OCI-LY3 (cell line): ENCODE measurements around the gene KATNIP.

ENCODE experiments used
- H2AFZ ChIP-seq: fragments of 200-600, 300-600 bp; shearing (Covaris generic); 2 replicates; pipeline ENCODE4 v1.6.0; 2014; ENCODE audit warnings: antibody characterized with exemption, low read depth, low read length
- H3K27ac ChIP-seq: fragments of 200-600, 300-600 bp; sonication (generic); 2 replicates; pipeline ENCODE4 v1.5.1; 2014; ENCODE audit warnings: mild to moderate bottlenecking, low read length, moderate library complexity, mixed read lengths
- H3K27me3 ChIP-seq: fragments of 200-600, 300-600 bp; sonication (generic); 2 replicates; pipeline ENCODE4 v1.6.1; 2014; ENCODE audit warnings: low read depth, low read length, mixed read lengths
- H3K36me3 ChIP-seq: fragments of 200-600, 300-600 bp; sonication (generic); replicated peaks from 2 replicates; pipeline ENCODE3; 2014; ENCODE audit warnings: low read depth, low read length, mixed read lengths
- H3K4me1 ChIP-seq: fragments of 300-600, 200-600 bp; sonication (generic); 2 replicates; pipeline ENCODE4 v1.6.1; 2014; ENCODE audit warnings: low read length, mixed read lengths
- H3K4me2 ChIP-seq: fragments of 200-600, 300-600 bp; sonication (generic); 2 replicates; pipeline ENCODE4 v1.6.1; 2014; ENCODE audit warnings: low read length, mixed read lengths
- H3K4me3 ChIP-seq: fragments of 300-600, 200-600 bp; sonication (generic); 2 replicates; pipeline ENCODE4 v1.5.1; 2014; ENCODE audit warnings: antibody characterized with exemption, mild to moderate bottlenecking, low read length, moderate library complexity
- H3K79me2 ChIP-seq: fragments of 300-600, 200-600 bp; shearing (Covaris generic); 2 replicates; pipeline ENCODE4 v1.6.1; 2014; ENCODE audit warnings: mild to moderate bottlenecking, low read length, mixed read lengths
- H3K9ac ChIP-seq: fragments of 300-600, 200-600 bp; shearing (Covaris generic); 2 replicates; pipeline ENCODE4 v1.6.0; 2014; ENCODE audit warnings: mild to moderate bottlenecking, low read length, moderate library complexity
- H3K9me3 ChIP-seq: fragments of 200-600, 300-600 bp; shearing (Covaris generic); 2 replicates; pipeline ENCODE4 v1.6.1; 2014; ENCODE audit warnings: low read length, mixed read lengths; ENCODE audit not compliant: insufficient read depth
- H4K20me1 ChIP-seq: fragments of 200-600, 300-600 bp; sonication (generic); 2 replicates; pipeline ENCODE4 v1.6.1; 2016; ENCODE audit warnings: low read length, mixed read lengths; ENCODE audit not compliant: insufficient read depth
- EZH2phosphoT487 ChIP-seq: fragments of 200-600 bp; shearing (Covaris generic); IDR thresholded peaks from 2 replicates; pipeline ENCODE4 v1.6.1; 2018; ENCODE audit warnings: antibody characterized with exemption, mixed run types, low read depth
- TF ChIP-seq, protein P1 (sequence below): fragments of 200-600, 300-600 bp; sonication (generic); IDR thresholded peaks from 2 replicates; pipeline ENCODE4 v1.5.1; 2014; ENCODE audit warnings: antibody characterized with exemption, low read length, low read depth

KATNIP gene

DNA sequence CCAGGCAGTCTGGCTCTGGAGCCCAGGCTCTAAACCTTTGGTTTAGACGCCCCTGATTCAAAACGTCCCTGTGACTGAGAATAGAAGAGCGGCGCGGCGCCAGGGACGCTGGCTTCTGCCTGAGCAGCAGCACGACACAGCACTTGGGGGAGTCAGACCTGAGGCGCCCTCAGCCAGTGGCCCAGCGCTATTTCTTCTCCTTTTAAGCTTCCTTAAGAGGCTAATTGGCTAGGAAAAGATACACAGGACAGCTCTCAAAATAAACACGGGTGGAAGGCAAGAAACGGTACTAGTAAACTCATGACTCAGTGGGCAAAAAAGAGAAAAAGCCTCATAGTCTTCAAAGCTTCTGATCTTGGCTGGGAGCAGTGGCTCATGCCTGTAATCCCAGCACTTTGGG is 35.1 kb upstream of the KATNIP start:
- peaks cover 17% of the 10 kb centered on the region for H3K36me3 ChIP-seq
- H3K9me3 ChIP-seq: no peaks in the 10 kb centered on the region
- no peaks in the 10 kb centered on the region for H3K79me2 ChIP-seq
- H3K4me2 ChIP-seq: no peak overlapping the region
- H3K4me1 ChIP-seq: no peaks in the 10 kb centered on the region
- no peak overlapping the region for H3K9ac ChIP-seq
- H3K27ac ChIP-seq: no peak overlapping the region
- H3K4me3 ChIP-seq: no peak overlapping the region
- TF ChIP-seq EZH2phosphoT487: no peak
- TF ChIP-seq, protein P1, sequence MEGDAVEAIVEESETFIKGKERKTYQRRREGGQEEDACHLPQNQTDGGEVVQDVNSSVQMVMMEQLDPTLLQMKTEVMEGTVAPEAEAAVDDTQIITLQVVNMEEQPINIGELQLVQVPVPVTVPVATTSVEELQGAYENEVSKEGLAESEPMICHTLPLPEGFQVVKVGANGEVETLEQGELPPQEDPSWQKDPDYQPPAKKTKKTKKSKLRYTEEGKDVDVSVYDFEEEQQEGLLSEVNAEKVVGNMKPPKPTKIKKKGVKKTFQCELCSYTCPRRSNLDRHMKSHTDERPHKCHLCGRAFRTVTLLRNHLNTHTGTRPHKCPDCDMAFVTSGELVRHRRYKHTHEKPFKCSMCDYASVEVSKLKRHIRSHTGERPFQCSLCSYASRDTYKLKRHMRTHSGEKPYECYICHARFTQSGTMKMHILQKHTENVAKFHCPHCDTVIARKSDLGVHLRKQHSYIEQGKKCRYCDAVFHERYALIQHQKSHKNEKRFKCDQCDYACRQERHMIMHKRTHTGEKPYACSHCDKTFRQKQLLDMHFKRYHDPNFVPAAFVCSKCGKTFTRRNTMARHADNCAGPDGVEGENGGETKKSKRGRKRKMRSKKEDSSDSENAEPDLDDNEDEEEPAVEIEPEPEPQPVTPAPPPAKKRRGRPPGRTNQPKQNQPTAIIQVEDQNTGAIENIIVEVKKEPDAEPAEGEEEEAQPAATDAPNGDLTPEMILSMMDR: no peak
- no peaks in the 10 kb centered on the region for H3K27me3 ChIP-seq
- H2AFZ ChIP-seq: no peak overlapping the region
- H4K20me1 ChIP-seq: no peaks in the 10 kb centered on the region; the same call in 1 of the 2 replicates

DNA sequence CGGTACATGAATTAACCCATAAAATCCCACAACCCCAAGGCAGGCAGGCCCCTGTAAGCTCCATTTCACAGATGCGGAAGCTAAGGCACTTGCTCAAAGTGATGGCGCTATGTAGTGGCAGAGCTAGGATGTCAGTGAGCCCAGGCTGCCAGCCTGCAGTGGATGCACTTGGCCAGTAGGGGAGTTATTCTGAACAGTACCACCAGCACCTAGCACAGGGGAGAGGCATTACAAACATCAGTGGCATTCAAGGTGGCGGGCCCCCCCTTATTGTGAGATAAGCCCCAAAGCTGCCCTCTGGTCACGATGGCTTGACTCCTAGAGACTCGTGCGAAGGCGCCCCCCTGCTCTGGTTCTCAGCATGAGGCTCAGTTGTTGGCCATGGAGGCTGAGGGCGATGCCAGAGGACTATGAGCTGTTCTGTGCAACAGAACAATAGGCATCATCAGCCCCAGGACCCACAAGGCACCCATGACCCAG is 34.0 kb upstream of the KATNIP start:
- H3K27ac ChIP-seq: no peak overlapping the region
- H3K9me3 ChIP-seq: no peaks in the 10 kb centered on the region
- H3K4me2 ChIP-seq: no peak overlapping the region
- TF ChIP-seq, protein P1: peak; percentile 52
- no peak for TF ChIP-seq EZH2phosphoT487
- H4K20me1 ChIP-seq: no peaks in the 10 kb centered on the region; the same call in 1 of the 2 replicates
- peaks cover 17% of the 10 kb centered on the region for H3K36me3 ChIP-seq
- H3K27me3 ChIP-seq: no peaks in the 10 kb centered on the region
- H3K4me1 ChIP-seq: no peaks in the 10 kb centered on the region
- no peaks in the 10 kb centered on the region for H3K79me2 ChIP-seq
- H3K9ac ChIP-seq: no peak overlapping the region
- no peak overlapping the region for H3K4me3 ChIP-seq
- no peak overlapping the region for H2AFZ ChIP-seq

DNA sequence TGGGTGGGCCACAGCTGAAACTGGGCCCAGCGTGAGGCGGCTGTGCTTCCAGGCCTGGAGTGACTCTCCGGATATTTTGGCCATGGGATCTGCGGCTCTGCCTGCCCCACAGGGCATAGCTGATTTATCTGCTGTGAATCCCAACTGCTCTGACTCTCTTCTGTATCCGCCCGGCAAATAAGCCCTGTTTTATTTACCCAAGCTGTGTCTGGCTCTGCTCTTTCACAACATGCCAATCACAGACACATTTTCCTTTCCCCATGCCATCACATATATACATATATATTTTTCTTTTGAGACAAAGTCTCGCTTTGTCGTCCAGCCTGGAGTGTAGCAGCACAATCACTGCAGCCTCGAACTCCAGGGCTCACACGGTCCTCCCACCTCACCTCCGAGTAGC is 33.6 kb upstream of the KATNIP start:
- Histone ChIP-seq H3K4me3 (no peak overlapping the region), H3K27me3 (no peaks in the 10 kb centered on the region), H3K4me1 (no peaks in the 10 kb centered on the region), H2AFZ (no peak overlapping the region), H4K20me1 (no peaks in the 10 kb centered on the region; the same call in 1 of the 2 replicates), H3K79me2 (no peaks in the 10 kb centered on the region), H3K36me3 (peaks cover 17% of the 10 kb centered on the region), H3K27ac (no peak overlapping the region), H3K9ac (no peak overlapping the region), H3K9me3 (no peaks in the 10 kb centered on the region), H3K4me2 (no peak overlapping the region)
- no peak for TF ChIP-seq EZH2phosphoT487
- TF ChIP-seq, protein P1: no peak

DNA sequence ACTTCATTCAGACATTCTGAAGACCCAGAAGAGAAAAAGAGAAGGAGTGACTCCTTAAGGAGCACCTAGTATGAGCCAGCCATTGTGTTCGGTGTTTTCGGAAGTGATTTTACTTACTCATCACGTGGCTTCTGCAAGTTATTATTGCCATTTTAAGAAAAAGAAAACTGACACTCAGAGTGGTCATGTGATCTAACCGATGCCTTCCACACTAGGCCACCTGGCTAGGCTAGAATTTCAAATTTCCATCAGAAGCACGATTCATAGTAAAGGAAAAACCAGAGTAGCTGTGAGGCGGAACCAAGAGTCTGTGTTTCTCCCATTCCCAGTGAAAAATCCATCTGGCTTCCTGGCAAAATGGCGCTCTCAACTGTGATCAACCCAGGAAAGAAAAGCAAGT is 32.3 kb upstream of the KATNIP start:
- H3K4me2 ChIP-seq: no peak overlapping the region
- peaks cover 12% of the 10 kb centered on the region for H3K36me3 ChIP-seq
- H3K9me3 ChIP-seq: no peaks in the 10 kb centered on the region
- no peak overlapping the region for H3K4me3 ChIP-seq
- TF ChIP-seq EZH2phosphoT487: no peak
- TF ChIP-seq, protein P1: no peak
- H2AFZ ChIP-seq: no peak overlapping the region
- H3K9ac ChIP-seq: no peak overlapping the region
- H3K4me1 ChIP-seq: no peaks in the 10 kb centered on the region
- no peaks in the 10 kb centered on the region for H3K79me2 ChIP-seq
- no peaks in the 10 kb centered on the region for H3K27me3 ChIP-seq
- no peaks in the 10 kb centered on the region; the same call in 1 of the 2 replicates for H4K20me1 ChIP-seq
- no peak overlapping the region for H3K27ac ChIP-seq
